ENCODE measurements around the gene LYPD6B.

LYPD6B gene

GRCh38 chr2:149038442-149039212 is at the start of gene LYPD6B:
TSS of gene LYPD6B (plus strand) at chr2:149038699. CDS start at chr2:149130949, 92,250 bp downstream.
- DNase-seq (ENCODE audit: low read depth): no peak

- peak; percentile 41 for DNase-seq (ENCODE audit: low read depth)
These were observed 48.5 kb upstream of the LYPD6B start for GRCh38 chr2:148989882-148990493.

GRCh38 chr2:148990968-148991367 is 47.5 kb upstream of the LYPD6B start:
- no peak for DNase-seq (ENCODE audit: low read depth)

GRCh38 chr2:148992448-148992847 is 46.1 kb upstream of the LYPD6B start:
- DNase-seq (ENCODE audit: low read depth): no peak

GRCh38 chr2:148993351-148993750 is 45.1 kb upstream of the LYPD6B start:
- DNase-seq (ENCODE audit: low read depth): no peak

GRCh38 chr2:148994341-148994740 is 44.2 kb upstream of the LYPD6B start:
- no peak for DNase-seq (ENCODE audit: low read depth)

GRCh38 chr2:148996805-148997204 is 41.7 kb upstream of the LYPD6B start:
- no peak for DNase-seq (ENCODE audit: low read depth)

GRCh38 chr2:148998165-148998830 is 40.2 kb upstream of the LYPD6B start:
- DNase-seq (ENCODE audit: low read depth): no peak

GRCh38 chr2:148998831-148999200 is 39.7 kb upstream of the LYPD6B start:
- DNase-seq (ENCODE audit: low read depth): no peak

- DNase-seq (ENCODE audit: low read depth): no peak
These were observed 39.0 kb upstream of the LYPD6B start for GRCh38 chr2:148999451-148999921.

GRCh38 chr2:149000158-149000938 is 38.2 kb upstream of the LYPD6B start:
- DNase-seq (ENCODE audit: low read depth): no peak

GRCh38 chr2:149001496-149001895 is 37.0 kb upstream of the LYPD6B start:
- no peak for DNase-seq (ENCODE audit: low read depth)

GRCh38 chr2:149002378-149002890 is 36.1 kb upstream of the LYPD6B start:
- DNase-seq (ENCODE audit: low read depth): no peak

GRCh38 chr2:149002891-149003740 is 35.4 kb upstream of the LYPD6B start:
- no peak for DNase-seq (ENCODE audit: low read depth)

- no peak for DNase-seq (ENCODE audit: low read depth)
These were observed 33.7 kb upstream of the LYPD6B start for GRCh38 chr2:149004836-149005235.

- DNase-seq (ENCODE audit: low read depth): no peak
These were observed 32.9 kb upstream of the LYPD6B start for GRCh38 chr2:149005471-149006077.

GRCh38 chr2:149006883-149007543 is 31.5 kb upstream of the LYPD6B start:
- no peak for DNase-seq (ENCODE audit: low read depth)

GRCh38 chr2:149008381-149008780 is 30.1 kb upstream of the LYPD6B start:
- DNase-seq (ENCODE audit: low read depth): no peak

- DNase-seq (ENCODE audit: low read depth): no peak
These were observed 28.7 kb upstream of the LYPD6B start for GRCh38 chr2:149009576-149010461.

All from activated T-cell treated with anti-CD3 and anti-CD28 coated beads for 24 hours (primary cell).